Umbilical cord (tissue), 2 donors: Measurements from ENCODE around the gene ITPRID2. TPM values are rescaled to one million over a fixed set of nuclear protein-coding genes. Genes with fewer than 3 reads are reported as not detected.

Experiments used
- DNase-seq: peaks from one replicate; pipeline ENCODE4 v3.0.0-alpha.2; 2015; ENCODE audit warnings: low spot score
- total RNA-seq: library from RNA; depleted of rRNA; stranded (reverse); fragments of >200 nt; gene quantifications from one replicate; pipeline ENCODE4 v1.2.3, GENCODE V29; 2014; ENCODE audit warnings: low replicate concordance; ENCODE audit not compliant: insufficient read depth

ITPRID2 gene
- total RNA-seq, 1 donor from 2014 or later, result 284 TPM

DNA sequence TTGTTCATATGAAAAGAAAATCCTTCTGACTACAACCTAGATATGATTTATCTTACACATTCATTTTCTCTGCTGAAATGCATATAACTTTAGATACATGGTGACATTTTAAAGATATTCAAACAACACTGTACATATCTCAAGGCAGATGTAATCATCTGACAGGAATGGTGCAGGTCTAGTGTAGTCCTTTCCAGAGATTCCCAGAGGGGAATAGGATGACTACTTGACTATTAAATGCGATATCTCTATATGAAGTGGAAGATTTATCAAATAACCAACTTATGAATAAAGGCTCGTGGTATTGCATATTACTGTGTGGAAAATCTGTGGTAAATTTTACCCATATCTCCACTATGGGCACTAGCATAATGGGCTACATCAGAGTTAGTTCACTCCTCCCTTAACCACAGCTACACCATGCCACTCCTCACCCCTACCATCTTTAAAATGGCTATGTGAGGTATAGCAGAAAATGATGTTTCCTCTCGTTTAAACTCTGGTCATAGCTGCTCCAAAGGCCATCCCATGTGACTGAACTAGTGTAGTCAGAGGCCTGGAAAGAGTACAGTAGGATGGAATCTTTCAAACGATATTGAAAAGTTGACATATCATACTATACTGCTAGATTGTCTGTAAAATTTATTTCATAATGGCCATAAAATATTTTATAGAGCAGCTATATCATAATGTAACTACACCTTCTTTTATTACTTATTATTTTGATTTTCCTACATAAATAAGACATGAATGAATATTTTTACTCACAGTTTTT lies 9.1 kb upstream of the ITPRID2 start:
- no peak for DNase-seq

DNA sequence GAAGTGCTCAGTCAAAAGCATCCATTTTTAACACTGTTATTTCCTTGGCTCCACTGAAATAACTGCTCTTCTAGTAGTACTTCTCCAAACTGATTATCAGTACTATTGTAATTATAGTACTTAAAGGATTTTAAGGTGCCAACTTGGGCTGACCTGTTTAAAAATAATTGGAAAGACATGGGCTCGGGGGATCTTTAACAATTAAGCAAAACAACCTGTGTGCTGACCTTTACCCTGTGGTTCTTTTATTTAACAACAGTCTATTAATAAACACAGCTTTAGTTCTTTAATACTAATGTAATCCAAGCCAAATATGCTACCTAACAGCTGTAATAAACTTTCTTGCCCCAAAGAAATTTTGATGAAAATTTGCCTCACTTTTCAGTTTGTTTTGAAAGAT lies 6.9 kb upstream of the ITPRID2 start:
- no peak for DNase-seq

DNA sequence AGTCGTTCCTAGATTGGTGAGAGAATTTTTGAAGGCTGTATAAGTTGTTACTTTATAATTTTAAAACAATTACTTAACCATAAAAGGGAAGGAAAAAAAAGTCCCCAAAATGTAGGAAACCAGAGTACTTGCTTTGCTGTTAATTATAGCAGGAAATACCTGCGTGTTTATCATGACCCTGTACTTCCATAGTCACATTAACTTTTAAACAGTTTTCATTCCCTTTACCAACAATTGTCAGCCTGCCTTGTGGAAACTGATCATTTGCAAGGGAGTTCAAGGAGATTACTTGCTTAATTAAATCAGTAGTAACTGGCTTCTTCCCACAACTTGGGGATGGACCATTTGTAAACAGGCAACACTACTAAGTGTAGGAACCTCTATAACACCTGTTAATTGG lies 6.4 kb upstream of the ITPRID2 start:
- DNase-seq, result no peak

DNA sequence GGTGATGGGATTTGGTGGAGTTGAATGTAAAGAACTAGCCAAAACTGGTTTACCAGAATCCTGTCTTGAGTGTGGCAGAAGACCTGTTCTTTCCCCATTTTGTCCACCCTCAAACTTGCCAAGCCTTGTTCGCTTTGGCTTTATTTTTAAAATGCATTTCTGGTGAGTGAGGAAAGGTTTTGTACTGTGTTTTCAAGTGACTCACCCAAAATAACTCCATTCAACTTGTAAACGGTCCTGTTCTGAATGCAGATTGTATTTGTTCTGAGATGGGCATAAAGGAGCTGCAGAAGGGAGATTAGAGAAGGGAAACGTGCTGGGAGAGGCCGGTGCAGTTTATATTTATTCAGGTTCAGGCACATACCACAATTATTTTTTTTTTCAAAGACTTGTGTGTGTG lies 5.3 kb upstream of the ITPRID2 start:
- DNase-seq, result peak; percentile 26

DNA sequence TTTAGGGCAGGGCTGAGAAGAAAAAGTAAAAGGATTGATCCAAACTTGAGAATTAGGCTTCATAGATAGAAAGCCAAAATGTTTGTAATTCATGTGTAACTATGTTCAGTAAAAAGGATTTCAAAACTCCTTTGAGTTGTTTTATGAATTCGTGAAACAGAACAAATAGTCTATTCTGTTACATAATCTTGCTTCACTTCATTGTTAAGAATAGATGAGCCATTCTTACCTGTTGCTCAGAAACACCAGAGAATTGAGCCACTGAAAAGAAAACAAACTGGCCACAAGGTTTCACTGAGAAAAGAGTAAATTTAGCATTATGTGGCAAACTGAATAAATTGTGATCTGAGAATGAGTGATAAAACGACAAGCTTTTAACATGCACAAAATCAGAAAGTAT lies 4.5 kb upstream of the ITPRID2 start:
- no peak for DNase-seq

DNA sequence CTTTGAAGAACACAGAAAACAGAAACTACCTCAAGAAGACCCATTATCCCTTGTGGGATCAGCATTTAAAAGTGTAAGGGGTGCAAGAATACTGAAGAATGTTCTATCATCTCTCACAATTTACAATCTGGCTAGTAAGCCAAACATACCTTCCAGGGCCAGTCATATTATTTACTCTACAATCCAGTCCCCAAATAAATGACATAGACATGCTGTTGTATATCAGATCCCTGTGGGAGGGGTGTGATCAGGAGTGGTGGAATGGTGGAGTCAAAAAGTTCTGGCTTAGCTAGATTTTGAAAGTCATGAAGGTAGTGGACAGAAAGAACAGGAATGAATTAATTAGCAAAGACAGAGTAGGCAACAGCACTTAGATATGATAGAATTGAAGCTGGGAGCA lies 1.8 kb upstream of the ITPRID2 start:
- no peak for DNase-seq

DNA sequence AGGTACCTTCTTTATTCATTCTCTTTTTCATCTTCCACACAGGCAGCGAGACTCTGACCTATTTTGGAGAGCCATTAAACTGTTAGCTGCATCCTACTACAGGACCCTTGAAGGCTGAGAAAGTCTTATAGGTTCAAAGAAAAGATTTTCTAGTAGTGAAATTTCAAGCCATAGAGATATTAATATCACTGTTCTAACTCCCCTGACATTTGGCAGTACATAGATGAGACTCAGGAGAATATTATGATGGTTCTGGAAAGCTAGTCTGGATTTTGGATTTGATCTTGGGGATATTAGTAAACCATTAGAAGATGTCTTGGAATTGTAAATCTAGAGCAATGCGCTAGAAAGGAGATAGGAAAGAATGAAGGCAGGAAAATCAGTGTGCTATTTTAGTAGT lies 1.3 kb upstream of the ITPRID2 start:
- DNase-seq, result peak; percentile 74

DNA sequence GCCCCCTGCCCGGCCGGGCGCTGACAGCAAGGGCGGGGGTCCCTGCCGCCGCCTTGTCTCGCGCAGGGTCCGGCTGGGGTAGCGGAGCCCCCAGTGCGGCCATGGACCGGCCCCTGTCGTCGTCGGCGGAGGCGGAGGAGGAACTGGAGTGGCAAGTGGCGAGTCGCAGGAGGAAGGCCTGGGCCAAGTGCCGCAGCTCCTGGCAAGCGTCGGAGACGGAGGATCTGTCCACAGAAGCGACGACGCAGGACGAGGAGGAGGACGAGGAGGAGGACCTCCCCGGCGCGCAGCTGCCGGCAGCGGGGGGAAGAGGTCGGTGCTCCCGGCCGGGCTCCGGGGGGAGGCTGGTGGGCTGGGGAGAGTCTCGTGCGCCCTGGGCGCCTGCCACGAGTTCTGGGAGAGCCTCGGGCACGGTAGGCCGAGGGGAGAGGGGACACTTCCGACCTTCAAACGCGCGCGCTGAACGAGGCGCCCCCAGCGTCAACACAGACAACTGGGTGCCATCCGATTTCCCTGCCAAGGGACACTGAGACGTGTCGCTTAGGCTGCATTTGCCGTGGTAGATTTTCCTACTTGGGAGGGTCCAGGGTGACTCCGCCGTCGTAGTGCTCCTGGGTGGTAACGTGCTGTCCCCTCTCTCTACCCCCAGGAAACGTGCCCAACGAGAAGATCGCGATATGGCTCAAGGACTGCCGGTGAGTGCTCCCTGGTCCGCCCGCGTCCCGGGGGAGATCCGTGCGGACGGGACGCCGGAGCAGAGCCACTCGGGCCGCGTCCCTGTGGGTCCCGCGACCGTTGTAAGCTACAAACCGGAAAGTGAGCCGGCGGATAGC lies 652 bp downstream of the ITPRID2 start:
- peak; percentile 75 for DNase-seq

DNA sequence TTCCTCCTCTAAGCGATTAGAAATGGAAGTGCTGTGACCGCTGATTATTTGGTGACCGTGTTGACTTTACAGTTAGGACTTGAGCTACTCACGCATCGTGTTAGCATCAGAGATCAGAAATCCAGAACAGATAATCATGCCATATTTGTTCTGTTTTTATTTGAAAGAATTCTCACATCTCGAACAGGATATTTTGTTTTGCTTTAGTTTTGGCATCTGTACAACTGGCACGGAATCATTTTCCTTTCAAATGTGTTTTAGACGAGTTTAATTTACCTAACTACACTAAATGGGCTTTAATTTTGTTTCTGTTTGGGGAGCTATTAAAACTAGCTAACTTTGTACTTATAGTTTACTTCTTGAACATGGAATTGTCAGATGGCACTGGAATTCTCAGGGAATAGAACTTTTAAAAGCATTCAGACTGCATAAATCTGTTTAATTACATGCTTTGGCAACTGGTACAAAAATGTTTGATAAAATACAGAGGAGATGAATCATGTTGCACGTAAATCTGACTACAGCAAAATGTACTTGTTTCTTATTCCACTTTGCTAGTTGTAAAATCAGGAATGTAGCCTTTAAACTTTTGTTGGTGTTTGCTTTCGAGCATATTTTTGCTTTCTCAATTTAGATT lies 1.4 kb downstream of the ITPRID2 start:
- peak; percentile 66 for DNase-seq

DNA sequence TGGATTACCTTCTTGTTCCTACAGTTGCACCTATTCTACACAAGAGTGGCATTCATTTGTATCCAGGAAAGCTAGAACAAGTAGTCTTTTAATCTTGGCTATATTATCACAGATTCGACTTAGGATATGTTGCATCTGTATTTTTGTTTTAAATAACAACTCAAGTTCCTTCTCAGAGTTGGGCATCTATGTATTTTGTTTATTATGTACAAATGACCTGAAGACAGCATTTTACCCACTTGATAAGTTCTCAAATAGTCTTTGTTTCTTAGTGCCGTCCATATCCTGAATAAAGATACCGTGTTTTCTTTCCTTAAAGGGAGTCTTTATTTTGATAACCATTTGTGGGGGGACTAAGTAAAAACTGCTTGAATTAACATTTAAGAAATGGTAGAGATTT lies 2.9 kb downstream of the ITPRID2 start:
- DNase-seq, result no peak

DNA sequence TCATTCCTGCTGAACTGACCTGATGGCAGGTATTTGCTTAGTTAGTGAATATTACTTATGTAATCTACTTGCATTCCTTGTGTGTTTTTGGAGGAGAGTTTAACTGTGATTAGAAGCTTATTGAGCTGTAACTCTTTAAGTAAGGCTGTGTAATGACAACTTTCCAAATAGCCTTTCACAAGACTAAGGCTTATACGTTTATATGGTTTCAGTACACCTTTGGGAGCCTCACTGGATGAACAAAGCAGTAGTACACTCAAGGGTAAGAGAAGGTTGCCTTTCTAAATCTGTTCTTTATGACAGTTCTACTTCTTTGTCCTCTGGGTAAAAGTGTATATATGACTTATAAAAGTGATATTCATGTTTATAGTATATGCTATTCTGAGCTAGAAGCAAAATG lies 4.3 kb downstream of the ITPRID2 start:
- DNase-seq, result no peak

DNA sequence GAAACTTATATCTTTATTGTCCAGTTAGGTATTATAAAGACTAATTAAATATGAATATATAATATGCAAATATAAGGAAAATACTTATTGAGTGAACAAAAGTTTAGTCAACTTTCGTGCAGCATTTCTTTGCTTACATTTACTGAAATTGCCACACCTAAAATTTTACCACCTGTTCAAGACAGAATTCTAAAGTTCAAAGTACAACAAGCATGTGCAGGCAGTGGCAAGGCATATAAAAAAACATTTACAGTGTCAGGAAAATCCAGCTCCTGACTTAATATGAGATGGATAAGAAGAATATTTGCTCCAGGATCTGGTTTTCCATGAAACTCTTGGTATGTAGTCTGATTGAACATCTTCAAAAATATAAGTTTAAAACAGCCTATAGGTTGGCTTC lies 4.8 kb downstream of the ITPRID2 start:
- DNase-seq, result no peak

DNA sequence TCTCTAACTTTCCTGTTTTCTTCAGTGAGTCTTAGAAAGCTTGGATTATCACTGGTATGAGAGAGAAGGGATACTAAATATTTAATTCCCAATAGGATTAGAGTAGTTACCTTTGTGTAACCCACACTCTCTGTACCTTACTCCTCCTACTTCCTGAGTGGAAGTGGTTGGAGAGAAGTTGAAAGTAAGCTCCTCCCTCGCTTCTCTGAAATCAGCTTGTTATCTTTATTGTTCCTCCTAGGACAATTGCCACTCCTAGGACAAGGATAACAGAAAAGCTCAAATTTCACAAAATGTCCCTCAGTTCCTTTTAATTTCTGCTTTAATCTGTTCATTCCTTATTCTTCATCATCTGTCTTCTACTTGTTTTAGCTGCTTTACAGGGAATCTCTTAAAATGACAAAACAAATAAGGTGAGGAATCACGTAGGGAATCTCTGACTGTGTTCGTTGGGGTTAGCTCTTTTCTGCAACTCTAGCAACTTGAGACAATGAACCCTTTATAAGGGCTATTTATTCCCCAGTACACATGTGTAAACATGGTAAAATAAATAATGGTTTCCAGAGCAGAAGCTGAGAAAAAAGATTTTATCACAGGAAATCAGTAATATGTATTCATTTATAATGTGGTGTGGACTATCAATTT lies 8.6 kb downstream of the ITPRID2 start:
- no peak for DNase-seq

DNA sequence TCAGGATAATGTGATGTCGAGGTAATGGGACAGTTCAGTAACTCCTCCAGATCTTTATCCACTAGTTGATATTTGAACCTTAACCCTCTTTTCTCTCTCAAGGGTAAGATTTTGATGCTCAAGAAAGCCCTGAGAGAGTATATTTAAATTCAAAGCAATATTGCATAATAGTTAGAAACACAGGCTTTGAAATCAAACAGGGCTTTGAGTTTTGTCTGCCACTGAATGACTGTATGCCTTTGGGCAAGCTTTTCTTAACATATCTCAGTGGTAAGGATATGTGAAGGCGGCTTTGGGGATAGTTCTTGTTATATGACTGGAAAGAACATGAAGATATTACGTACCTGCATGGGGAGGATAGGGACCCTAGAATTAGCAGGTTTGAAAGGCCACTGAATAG lies 11.1 kb downstream of the ITPRID2 start:
- no peak for DNase-seq

DNA sequence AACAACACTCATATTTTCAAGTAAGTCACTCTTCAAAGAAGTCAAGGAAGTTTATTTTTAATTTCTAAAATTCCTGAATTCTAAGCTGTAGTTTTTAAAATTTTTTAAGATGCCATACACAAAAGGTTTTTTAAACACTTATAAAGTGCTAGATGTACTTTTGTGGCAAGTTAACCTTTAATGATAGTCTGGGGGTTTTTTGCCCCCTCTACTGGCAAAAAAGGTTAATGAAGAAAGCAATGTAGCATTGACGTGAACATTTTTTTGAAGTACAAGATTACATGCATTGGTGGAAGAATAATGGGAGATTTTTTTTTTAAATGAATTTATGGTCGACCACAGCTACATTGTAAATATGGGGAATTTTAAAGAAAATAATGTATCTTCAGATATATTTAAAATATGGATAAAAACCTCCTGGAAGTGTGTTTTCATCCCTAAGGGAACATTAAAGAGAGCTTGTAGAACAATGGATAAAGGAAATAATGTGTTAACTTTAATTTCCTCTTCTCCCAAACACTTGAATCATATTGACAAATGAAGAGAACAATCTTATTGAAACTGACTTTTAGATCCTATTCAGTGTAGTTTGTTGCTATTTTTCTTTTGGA lies 12.6 kb downstream of the ITPRID2 start:
- DNase-seq, result peak; percentile 55

DNA sequence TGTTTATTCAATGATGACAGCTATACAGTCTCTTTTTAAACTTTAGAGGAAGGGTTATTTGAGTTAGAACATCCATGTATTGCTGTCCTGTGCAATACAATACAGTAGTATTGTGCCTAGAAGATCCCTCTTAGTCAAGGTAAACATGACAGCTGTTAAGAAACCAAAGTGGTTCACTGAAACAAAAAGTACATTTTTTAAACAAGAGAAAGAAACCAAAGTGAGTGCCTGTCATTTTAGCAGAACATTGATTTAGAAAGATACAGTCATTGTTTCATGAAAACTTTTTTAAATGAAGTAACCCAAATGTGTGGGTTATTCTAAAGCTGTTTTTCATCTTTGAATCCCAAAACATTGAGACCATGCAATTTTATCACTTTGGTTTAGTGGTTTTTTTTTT lies 15.5 kb downstream of the ITPRID2 start:
- DNase-seq, result no peak

DNA sequence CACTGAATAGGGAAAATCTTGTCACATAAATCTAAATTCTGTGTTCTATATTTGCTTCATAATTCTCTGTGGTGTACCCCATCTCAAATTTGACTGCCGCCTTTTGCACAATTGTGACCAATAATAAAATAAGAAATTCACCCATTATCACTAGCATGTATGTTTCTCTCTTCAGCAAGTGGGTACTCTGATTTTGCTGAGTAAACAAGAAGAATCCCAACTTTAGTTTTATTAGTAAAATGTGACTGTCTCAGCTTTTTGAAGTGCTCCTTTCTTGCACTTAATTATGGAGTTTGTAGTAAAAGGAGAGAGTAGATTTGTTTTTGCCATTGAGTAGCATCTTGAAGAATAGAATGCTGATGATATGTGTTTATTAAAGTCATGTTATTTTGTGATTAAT lies 16.1 kb downstream of the ITPRID2 start:
- no peak for DNase-seq

DNA sequence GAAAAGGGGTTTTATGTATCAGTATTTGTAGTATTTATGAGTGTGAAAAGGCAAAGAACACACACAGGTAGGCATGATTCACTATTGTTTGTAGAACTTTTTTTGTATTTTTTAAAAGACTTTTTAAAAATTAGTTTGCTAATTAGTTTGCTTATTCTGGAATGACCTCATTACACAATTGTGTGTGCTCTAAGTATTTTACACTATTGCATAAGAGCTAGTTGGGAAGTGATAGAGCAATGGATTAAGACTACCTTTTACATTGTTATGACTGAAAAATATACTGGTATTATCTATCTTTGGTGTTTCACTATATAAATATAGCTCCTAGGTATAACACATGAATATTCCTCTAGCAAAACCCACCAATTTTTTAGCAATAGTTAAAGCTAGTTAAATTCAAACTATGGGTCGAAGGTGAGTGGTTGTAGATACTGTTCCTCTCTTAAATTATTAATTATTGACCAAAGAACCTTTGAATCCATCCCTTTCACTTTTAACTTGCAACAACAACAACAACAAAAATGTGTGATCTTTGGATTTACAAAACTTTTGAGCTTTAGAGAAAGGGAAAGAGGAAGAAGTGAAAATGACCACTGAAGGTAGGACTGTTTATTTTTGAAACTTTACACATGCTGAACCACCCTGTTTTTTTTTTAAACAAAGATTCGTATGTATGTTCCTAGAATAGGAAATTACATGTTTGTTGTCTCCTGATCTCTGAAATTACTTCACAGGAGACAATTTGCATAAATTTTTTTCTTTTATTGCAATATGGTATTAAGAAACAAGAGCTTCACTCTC lies 18.7 kb downstream of the ITPRID2 start:
- DNase-seq, result no peak

DNA sequence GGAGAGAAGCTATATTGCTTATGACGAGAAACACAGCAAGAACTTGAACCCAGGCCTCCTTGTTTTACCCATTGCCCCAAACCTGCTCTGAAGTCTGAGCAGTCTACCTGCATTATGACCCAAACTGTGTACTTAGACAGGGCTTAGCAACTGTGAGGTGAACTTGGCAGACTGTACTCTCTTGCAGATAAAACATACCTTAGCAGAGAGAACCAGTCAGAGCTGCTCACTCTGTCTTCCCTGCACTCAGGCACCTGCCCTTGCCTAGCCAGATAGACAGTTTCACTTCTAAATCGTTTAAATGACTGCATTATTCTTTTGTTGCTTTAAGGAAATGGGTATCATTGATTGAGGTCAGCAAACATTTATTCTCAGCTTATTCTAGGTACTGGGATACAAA lies 20.3 kb downstream of the ITPRID2 start:
- no peak for DNase-seq

DNA sequence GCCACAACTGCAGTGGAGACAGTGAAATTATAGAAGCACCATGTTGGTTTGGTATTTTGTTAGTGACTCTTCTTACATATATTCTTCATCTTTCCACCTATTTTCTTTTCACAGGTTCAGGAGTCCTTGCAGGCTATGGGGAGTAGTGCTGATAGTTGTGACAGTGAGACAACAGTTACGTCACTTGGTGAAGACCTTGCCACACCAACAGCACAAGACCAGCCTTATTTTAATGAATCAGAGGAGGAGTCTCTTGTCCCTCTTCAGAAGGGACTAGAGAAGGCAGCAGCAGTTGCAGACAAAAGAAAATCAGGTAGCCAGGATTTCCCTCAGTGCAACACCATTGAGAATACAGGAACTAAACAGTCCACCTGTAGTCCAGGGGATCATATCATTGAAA lies 23.6 kb downstream of the ITPRID2 start:
- DNase-seq, result no peak
